ENCODE measurements around the gene PPP4R1.

GRCh38 chr18:9545029-9545428 lies 69.3 kb downstream of the PPP4R1 start:
- TF ChIP-seq, protein P1, sequence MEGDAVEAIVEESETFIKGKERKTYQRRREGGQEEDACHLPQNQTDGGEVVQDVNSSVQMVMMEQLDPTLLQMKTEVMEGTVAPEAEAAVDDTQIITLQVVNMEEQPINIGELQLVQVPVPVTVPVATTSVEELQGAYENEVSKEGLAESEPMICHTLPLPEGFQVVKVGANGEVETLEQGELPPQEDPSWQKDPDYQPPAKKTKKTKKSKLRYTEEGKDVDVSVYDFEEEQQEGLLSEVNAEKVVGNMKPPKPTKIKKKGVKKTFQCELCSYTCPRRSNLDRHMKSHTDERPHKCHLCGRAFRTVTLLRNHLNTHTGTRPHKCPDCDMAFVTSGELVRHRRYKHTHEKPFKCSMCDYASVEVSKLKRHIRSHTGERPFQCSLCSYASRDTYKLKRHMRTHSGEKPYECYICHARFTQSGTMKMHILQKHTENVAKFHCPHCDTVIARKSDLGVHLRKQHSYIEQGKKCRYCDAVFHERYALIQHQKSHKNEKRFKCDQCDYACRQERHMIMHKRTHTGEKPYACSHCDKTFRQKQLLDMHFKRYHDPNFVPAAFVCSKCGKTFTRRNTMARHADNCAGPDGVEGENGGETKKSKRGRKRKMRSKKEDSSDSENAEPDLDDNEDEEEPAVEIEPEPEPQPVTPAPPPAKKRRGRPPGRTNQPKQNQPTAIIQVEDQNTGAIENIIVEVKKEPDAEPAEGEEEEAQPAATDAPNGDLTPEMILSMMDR (IDR thresholded peaks at IDR 0.05; ENCODE audit: insufficient read depth, low read length) = no peak
- TF ChIP-seq POLR2AphosphoS5 (IDR thresholded peaks at IDR 0.05; ENCODE audit: low read depth) = no peak

Measured in HL-60 (cell line).